ENCODE results near the gene CNTN2. TPM values are rescaled to one million over a fixed set of nuclear protein-coding genes. Genes with fewer than 3 reads are reported as not detected.
A peak's percentile ranks its signal among the peaks of the same experiment; 100 is the strongest.

Gene CNTN2
- total and polyA plus RNA-seq, 8 donors, result 0.20 to 0.63 (median 0.37) TPM; not detected in 2

- H3K4me3 ChIP-seq, result no peak overlapping the region
- no peaks in the 10 kb centered on the region for H3K9me3 ChIP-seq
- H3K27me3 ChIP-seq, result no peaks in the 10 kb centered on the region
- intact Hi-C loops (cut with DNase I), result no loop called here
- H3K4me1 ChIP-seq, result no peaks in the 10 kb centered on the region
- TF ChIP-seq CTCF (IDR thresholded peaks at IDR 0.05), result no peak
- no peak for DNase-seq
- H3K36me3 ChIP-seq, result peaks cover 0 to 48% of the 10 kb centered on the region in 2 donors
- H3K27ac ChIP-seq, result no peak overlapping the region
- ATAC-seq, result no peak
These were observed 39.4 kb downstream of the CNTN2 start for GRCh38 chr1:205082431-205082830.

GRCh38 chr1:205084360-205084759, 41.3 kb downstream of the CNTN2 start, which contains the start of gene TMEM81:
Gene TMEM81, minus strand, starts transcription at chr1:205084460. Its CDS starts 140 bp downstream, at chr1:205084320.
- Histone ChIP-seq H3K27me3 (no peaks in the 10 kb centered on the region), H3K9me3 (no peaks in the 10 kb centered on the region), H3K4me1 (no peaks in the 10 kb centered on the region), H3K4me3 (no peak within 1 kb of the TSS), H3K36me3 (peaks cover 0 to 67% of the 10 kb centered on the region in 2 donors), H3K27ac (no peak within 1 kb of the TSS)
- TF ChIP-seq CTCF (IDR thresholded peaks at IDR 0.05), result no peak
- intact Hi-C loops (cut with DNase I), result no loop called here
- DNase-seq, result no peak
- ATAC-seq, result no peak

GRCh38 chr1:205088341-205088740, 45.3 kb downstream of the CNTN2 start:
- H3K36me3 ChIP-seq, result peaks cover 0 to 97% of the 10 kb centered on the region in 2 donors
- no peak for DNase-seq
- no peaks in the 10 kb centered on the region for H3K4me1 ChIP-seq
- no peaks in the 10 kb centered on the region for H3K27me3 ChIP-seq
- intact Hi-C loops (cut with DNase I), result no loop called here
- ATAC-seq, result no peak
- no peak overlapping the region for H3K27ac ChIP-seq
- H3K4me3 ChIP-seq, result no peak overlapping the region
- TF ChIP-seq CTCF (IDR thresholded peaks at IDR 0.05), result no peak
- no peaks in the 10 kb centered on the region for H3K9me3 ChIP-seq

GRCh38 chr1:205091043-205091740, 48.2 kb downstream of the CNTN2 start:
- no peak for ATAC-seq
- Histone ChIP-seq H3K27ac (no peak overlapping the region), H3K9me3 (no peaks in the 10 kb centered on the region), H3K27me3 (no peaks in the 10 kb centered on the region), H3K36me3 (peaks cover 0 to 97% of the 10 kb centered on the region in 2 donors), H3K4me1 (no peaks in the 10 kb centered on the region), H3K4me3 (no peak overlapping the region)
- no peak for TF ChIP-seq CTCF (IDR thresholded peaks at IDR 0.05)
- peak in 2 of 4 donors; percentile 13 to 30 for DNase-seq
- intact Hi-C loops (cut with DNase I), result no loop called here

- H3K9me3 ChIP-seq, result no peaks in the 10 kb centered on the region
- H3K4me3 ChIP-seq, result no peak overlapping the region
- peaks cover 3 to 97% of the 10 kb centered on the region in 2 donors for H3K36me3 ChIP-seq
- ATAC-seq (no peak), DNase-seq (no peak)
- no peak for TF ChIP-seq CTCF (IDR thresholded peaks at IDR 0.05)
- no peaks in the 10 kb centered on the region for H3K4me1 ChIP-seq
- no peaks in the 10 kb centered on the region for H3K27me3 ChIP-seq
- intact Hi-C loops (cut with DNase I), result no loop called here
- H3K27ac ChIP-seq, result no peak overlapping the region
These were observed 52.4 kb downstream of the CNTN2 start for GRCh38 chr1:205095422-205095821.
